Body of pancreas (tissue), 4 donors: ENCODE results near the gene ZFHX2.

Source experiments
- POLR2A ChIP-seq, 3 donors: fragments of 450-650 bp; IDR thresholded peaks; one replicate each; pipeline ENCODE4 v1.6.1; 2016; ENCODE audit warnings: antibody characterized with exemption in 3 of 3, mild to moderate bottlenecking in 2 of 3
- TF ChIP-seq, protein P1 (sequence below), 7 experiments: fragments of 450-650 bp in 4 of 7; fragments of 200-600 bp in 3 of 7; sonication (generic) in 3 of 7; IDR thresholded peaks; one replicate each; pipeline ENCODE4 v1.5.1; 2016 to 2019; ENCODE audit warnings: antibody characterized with exemption in 7 of 7

DNA sequence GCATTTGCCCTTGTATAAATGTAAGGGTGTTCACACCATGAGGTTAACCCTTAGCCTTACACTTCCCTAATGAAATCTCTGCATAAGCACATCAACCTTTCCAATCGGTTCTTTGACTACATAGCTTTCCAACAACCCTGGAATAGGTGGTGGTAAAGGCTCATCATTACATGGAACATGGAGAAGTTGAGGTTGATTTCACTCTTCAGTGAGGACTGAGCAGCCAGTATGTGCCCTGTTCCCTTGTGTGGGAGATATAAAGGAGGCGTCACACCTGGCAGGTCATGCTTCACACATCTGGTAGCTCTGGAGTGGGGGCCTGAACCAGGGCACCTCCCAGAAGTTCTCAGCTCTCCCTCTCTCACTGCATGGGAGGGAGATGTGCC lies 48.8 kb upstream of the ZFHX2 start:
- no peak for TF ChIP-seq POLR2A (IDR thresholded peaks at IDR 0.05)
- TF ChIP-seq, protein P1, sequence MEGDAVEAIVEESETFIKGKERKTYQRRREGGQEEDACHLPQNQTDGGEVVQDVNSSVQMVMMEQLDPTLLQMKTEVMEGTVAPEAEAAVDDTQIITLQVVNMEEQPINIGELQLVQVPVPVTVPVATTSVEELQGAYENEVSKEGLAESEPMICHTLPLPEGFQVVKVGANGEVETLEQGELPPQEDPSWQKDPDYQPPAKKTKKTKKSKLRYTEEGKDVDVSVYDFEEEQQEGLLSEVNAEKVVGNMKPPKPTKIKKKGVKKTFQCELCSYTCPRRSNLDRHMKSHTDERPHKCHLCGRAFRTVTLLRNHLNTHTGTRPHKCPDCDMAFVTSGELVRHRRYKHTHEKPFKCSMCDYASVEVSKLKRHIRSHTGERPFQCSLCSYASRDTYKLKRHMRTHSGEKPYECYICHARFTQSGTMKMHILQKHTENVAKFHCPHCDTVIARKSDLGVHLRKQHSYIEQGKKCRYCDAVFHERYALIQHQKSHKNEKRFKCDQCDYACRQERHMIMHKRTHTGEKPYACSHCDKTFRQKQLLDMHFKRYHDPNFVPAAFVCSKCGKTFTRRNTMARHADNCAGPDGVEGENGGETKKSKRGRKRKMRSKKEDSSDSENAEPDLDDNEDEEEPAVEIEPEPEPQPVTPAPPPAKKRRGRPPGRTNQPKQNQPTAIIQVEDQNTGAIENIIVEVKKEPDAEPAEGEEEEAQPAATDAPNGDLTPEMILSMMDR (IDR thresholded peaks at IDR 0.05): no peak
